Measurements from ENCODE around the gene FOXP4. TPM values are rescaled to one million over a fixed set of nuclear protein-coding genes. Genes with fewer than 3 reads are reported as not detected.

The FOXP4 gene
- total RNA-seq, 4 donors from 2014 or later = 10.8 to 30.7 (median 17.7) TPM

DNA sequence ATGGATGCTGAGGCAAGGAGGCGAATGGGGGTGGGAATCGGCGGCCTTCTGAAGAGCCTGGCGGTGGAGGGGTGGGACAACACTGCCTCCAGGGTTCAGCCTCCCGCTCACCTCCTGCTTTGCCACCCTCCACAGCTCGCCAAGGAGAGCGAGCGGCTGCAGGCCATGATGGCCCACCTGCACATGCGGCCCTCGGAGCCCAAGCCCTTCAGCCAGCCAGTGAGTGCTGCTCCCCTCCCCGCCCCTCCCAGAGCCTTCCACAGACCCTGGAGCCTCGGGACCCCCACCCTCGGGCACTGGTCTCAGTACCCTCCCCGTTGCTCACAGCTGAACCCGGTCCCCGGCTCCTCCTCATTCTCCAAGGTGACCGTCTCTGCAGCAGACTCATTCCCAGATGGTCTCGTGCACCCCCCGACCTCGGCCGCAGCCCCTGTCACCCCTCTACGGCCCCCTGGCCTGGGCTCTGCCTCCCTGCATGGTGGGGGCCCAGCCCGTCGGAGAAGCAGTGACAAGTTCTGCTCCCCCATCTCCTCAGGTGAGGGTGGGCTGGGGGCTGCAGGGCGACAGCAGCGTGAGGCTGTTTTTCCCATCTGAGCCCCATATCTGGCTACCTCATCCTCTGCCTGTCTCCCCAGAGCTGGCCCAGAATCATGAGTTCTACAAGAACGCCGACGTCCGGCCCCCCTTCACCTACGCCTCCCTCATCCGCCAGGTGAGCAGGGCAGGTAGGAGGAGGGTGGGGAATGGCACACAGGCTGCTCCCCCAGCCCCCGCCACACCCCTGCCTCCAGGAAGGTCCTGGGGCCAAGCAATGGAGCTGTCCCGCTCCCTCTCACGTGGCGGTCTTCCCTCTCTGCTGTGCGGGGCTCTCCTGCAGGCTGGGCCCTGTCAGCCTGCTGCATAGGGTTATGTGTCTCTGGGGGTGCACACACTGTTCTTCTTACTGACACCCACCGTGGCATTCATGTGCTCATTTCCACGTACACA lies 43.7 kb downstream of the FOXP4 start:
- H3K9me3 ChIP-seq = no peaks in the 10 kb centered on the region
- TF ChIP-seq, protein P1, sequence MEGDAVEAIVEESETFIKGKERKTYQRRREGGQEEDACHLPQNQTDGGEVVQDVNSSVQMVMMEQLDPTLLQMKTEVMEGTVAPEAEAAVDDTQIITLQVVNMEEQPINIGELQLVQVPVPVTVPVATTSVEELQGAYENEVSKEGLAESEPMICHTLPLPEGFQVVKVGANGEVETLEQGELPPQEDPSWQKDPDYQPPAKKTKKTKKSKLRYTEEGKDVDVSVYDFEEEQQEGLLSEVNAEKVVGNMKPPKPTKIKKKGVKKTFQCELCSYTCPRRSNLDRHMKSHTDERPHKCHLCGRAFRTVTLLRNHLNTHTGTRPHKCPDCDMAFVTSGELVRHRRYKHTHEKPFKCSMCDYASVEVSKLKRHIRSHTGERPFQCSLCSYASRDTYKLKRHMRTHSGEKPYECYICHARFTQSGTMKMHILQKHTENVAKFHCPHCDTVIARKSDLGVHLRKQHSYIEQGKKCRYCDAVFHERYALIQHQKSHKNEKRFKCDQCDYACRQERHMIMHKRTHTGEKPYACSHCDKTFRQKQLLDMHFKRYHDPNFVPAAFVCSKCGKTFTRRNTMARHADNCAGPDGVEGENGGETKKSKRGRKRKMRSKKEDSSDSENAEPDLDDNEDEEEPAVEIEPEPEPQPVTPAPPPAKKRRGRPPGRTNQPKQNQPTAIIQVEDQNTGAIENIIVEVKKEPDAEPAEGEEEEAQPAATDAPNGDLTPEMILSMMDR (IDR thresholded peaks at IDR 0.05) = no peak
- no peak overlapping the region for H3K4me3 ChIP-seq
- intact Hi-C loops (cut with DNase I) = loop anchor here (2.0 kb wide), 1 partner anchor 127 kb away; no protein-coding TSS in a partner anchor
- no peaks in the 10 kb centered on the region for H3K27me3 ChIP-seq
- no peak for DNase-seq (ENCODE audit: extremely low spot score)
- no peaks in the 10 kb centered on the region for H3K4me1 ChIP-seq
- no peak overlapping the region for H3K27ac ChIP-seq (replicated peaks in 1 of 4)
- WGBS = 87% methylated on average over 26 of the region's 39 CpGs
- H3K36me3 ChIP-seq = peaks cover 7 to 90% (median 61%) of the 10 kb centered on the region in 4 donors

DNA sequence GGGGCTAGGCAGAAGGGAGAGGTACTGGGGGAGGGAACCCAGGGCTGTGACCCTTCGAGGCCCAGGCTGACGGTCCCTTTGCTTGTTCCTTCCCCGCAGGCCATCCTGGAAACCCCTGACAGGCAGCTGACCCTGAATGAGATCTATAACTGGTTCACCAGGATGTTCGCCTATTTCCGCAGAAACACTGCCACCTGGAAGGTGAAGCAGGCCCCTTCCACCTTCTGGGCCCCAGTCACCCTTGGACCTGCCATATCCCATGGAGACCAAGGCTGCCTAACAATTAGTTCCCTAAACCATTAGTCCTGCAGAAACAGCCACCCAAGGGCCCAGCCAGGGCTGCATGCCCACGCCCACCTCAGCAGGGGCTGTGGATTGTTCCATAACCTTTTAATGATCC lies 44.9 kb downstream of the FOXP4 start:
- no peak overlapping the region for H3K4me3 ChIP-seq
- TF ChIP-seq, protein P1 (IDR thresholded peaks at IDR 0.05) = no peak
- TF ChIP-seq EP300 (IDR thresholded peaks at IDR 0.05) = no peak
- no peak for TF ChIP-seq POLR2AphosphoS5 (IDR thresholded peaks at IDR 0.05)
- TF ChIP-seq POLR2A (IDR thresholded peaks at IDR 0.05; ENCODE audit: low read depth) = no peak
- H3K36me3 ChIP-seq = peaks cover 13 to 91% (median 65%) of the 10 kb centered on the region in 4 donors
- no peak overlapping the region for H3K27ac ChIP-seq (replicated peaks in 1 of 4)
- no peak for DNase-seq (ENCODE audit: extremely low spot score)
- intact Hi-C loops (cut with DNase I) = loop anchor here (2.0 kb wide), 1 partner anchor 128 kb away; no protein-coding TSS in a partner anchor
- no peaks in the 10 kb centered on the region for H3K4me1 ChIP-seq
- no peaks in the 10 kb centered on the region for H3K9me3 ChIP-seq
- WGBS = 91% methylated on average over 4 of the region's 6 CpGs
- no peaks in the 10 kb centered on the region for H3K27me3 ChIP-seq

DNA sequence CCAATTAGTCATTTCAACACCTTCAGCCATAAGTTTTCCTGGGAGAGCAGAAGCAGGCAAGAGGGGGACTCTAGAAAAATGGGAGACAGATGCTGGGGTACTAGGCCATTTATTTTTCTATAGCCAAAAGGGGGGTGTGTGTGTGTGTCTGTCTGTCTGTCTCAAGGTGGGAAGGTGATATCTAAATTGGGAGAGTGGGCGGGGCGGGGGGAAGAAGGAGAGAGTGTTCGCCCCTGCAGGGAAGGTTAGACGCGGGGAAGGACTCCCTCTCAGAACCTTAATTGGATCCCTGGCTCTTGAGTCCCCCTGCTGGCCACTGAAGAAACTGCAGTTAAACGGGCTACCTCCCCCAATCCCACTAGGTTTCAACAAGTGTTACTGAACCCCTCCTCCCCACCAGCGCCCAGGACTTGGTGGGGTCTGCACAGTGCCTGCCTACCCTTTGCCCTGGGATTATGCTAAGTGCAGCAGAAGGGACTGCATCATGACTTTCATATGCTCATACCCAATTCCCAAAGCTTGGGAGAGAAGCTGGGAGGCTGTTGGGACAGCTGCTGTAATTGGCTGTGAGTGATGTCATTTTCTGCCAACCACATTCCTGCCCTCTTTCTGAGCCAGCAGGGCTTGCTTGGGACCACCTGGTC lies 45.8 kb downstream of the FOXP4 start:
- Histone ChIP-seq H3K36me3 (peaks cover 18 to 91% (median 70%) of the 10 kb centered on the region in 4 donors), H3K9me3 (no peaks in the 10 kb centered on the region), H3K4me3 (no peak overlapping the region), H3K27ac (replicated peaks in 1 of 4) (no peak overlapping the region), H3K27me3 (no peaks in the 10 kb centered on the region), H3K4me1 (no peaks in the 10 kb centered on the region)
- TF ChIP-seq, protein P1 (IDR thresholded peaks at IDR 0.05) = peak; percentile 90 to 95 (median 93)
- no peak for TF ChIP-seq EP300 (IDR thresholded peaks at IDR 0.05)
- intact Hi-C loops (cut with DNase I) = loop anchor here (1.0 to 2.0 kb wide), 3 partner anchors 129 to 223 kb away; no protein-coding TSS in a partner anchor
- DNase-seq (ENCODE audit: extremely low spot score) = peak; percentile 95
- 5% methylated on average over 7 of the region's 7 CpGs for WGBS

DNA sequence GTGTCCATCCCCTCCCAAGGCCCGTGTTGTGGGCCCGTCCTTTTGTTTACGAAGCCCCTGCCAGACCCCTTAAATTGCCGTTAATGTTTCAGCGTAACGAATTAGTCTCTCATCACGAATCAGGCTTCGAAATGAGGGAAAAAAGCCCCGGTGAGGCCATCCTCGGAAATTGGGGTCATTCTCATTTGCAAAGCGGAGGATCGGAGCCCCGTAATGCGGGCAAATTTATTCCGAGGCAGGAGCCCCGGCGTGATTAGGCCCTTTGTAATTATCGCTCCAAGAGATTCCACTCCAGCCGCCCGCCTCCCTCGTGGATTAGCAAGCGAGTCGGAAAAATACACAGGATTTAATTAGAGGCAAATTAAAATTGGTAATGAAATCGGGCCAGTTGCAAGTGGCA lies 47.2 kb downstream of the FOXP4 start:
- Histone ChIP-seq H3K4me3 (no peak overlapping the region), H3K27ac (replicated peaks in 1 of 4) (no peak overlapping the region), H3K9me3 (no peaks in the 10 kb centered on the region), H3K36me3 (peaks cover 20 to 91% (median 69%) of the 10 kb centered on the region in 4 donors), H3K4me1 (no peaks in the 10 kb centered on the region), H3K27me3 (no peaks in the 10 kb centered on the region)
- DNase-seq (ENCODE audit: extremely low spot score) = no peak
- 95% methylated on average over 24 of the region's 24 CpGs for WGBS
- no peak for TF ChIP-seq POLR2AphosphoS5 (IDR thresholded peaks at IDR 0.05)
- TF ChIP-seq, protein P1 (IDR thresholded peaks at IDR 0.05) = no peak
- no peak for TF ChIP-seq EP300 (IDR thresholded peaks at IDR 0.05)
- no peak for TF ChIP-seq POLR2A (IDR thresholded peaks at IDR 0.05; ENCODE audit: low read depth)
- intact Hi-C loops (cut with DNase I) = no loop called here
